Cardiac muscle cell (in vitro differentiated cells and primary cell): ENCODE data around the gene SMTN. TPM values are rescaled to one million over a fixed set of nuclear protein-coding genes. Genes with fewer than 3 reads are reported as not detected.

Experiments
- DNase-seq, 2 donors: peaks; one replicate each; pipeline versions ENCODE4 v3.0.0 to v3.0.0-alpha.2; 2010 to 2017; ENCODE audit warnings: low read depth in 1 of 2, low spot score in 1 of 2
- H3K27ac ChIP-seq: fragments of 200-600 bp; sonication (generic); 2 replicates; pipeline ENCODE4 v1.5.1; 2016
- H3K27me3 ChIP-seq: fragments of 200-600 bp; sonication (generic); 2 replicates; pipeline ENCODE4 v1.6.0; 2016; ENCODE audit warnings: control low read depth
- H3K36me3 ChIP-seq: fragments of 200-600 bp; sonication (generic); 2 replicates; pipeline ENCODE4 v1.5.1; 2016; ENCODE audit warnings: control low read depth
- H3K4me1 ChIP-seq: fragments of 200-600 bp; sonication (generic); 2 replicates; pipeline ENCODE4 v1.8.1; 2017; ENCODE audit warnings: low read depth, mild to moderate bottlenecking, mixed run types
- H3K4me3 ChIP-seq: fragments of 200-600 bp; sonication (generic); 2 replicates; pipeline ENCODE4 v1.5.1; 2016; ENCODE audit warnings: mild to moderate bottlenecking
- H3K9me3 ChIP-seq: fragments of 200-600 bp; sonication (generic); 2 replicates; pipeline ENCODE4 v1.5.1; 2017; ENCODE audit warnings: low read depth, mild to moderate bottlenecking, control low read depth
- CTCF ChIP-seq: IDR thresholded peaks from 2 replicates; pipeline ENCODE4 v1.5.1; 2012; ENCODE audit warnings: low read depth, mild to moderate bottlenecking, low read length
- polyA plus RNA-seq: library from polyadenylated mRNA; unstranded; fragments of >200 nt; fragmentation: Nextera tagmentation; extraction: Ambion mirVana; gene quantifications from 2 replicates; pipeline ENCODE4 v1.2.1, GENCODE V29; 2016
- total RNA-seq: library from RNA; depleted of rRNA; stranded (reverse); fragments of >200 nt; gene quantifications from 2 replicates; pipeline ENCODE4 v1.2.3, GENCODE V29; 2016

The SMTN gene
- total and polyA plus RNA-seq, 2 experiments from 2014 or later: 33.9 to 72.0 TPM

GRCh38 chr22:31136711-31137110, 55.6 kb downstream of the SMTN start:
- Histone ChIP-seq H3K27ac (no peak overlapping the region), H3K36me3 (no peaks in the 10 kb centered on the region), H3K4me1 (peaks cover 6% of the 10 kb centered on the region), H3K4me3 (no peak overlapping the region), H3K9me3 (no peaks in the 10 kb centered on the region), H3K27me3 (no peaks in the 10 kb centered on the region)
- no peak for DNase-seq
- TF ChIP-seq CTCF: no peak

- Histone ChIP-seq H3K27ac (no peak overlapping the region), H3K27me3 (no peaks in the 10 kb centered on the region), H3K9me3 (no peaks in the 10 kb centered on the region), H3K4me3 (no peak overlapping the region), H3K36me3 (no peaks in the 10 kb centered on the region), H3K4me1 (peaks cover 6% of the 10 kb centered on the region)
- DNase-seq: no peak
- TF ChIP-seq CTCF: no peak
Observed at GRCh38 chr22:31137721-31138120, 56.6 kb downstream of the SMTN start.

- H3K4me1 ChIP-seq: peaks cover 6% of the 10 kb centered on the region
- H3K36me3 ChIP-seq: no peaks in the 10 kb centered on the region
- no peak overlapping the region for H3K27ac ChIP-seq
- H3K4me3 ChIP-seq: no peak overlapping the region
- H3K9me3 ChIP-seq: no peaks in the 10 kb centered on the region
- no peak for TF ChIP-seq CTCF
- no peaks in the 10 kb centered on the region for H3K27me3 ChIP-seq
- DNase-seq: no peak
Observed at GRCh38 chr22:31138126-31138525, 57.0 kb downstream of the SMTN start.

GRCh38 chr22:31139066-31139465, 57.9 kb downstream of the SMTN start:
- Histone ChIP-seq H3K9me3 (no peaks in the 10 kb centered on the region), H3K36me3 (no peaks in the 10 kb centered on the region), H3K4me3 (no peak overlapping the region), H3K4me1 (peaks cover 6% of the 10 kb centered on the region), H3K27me3 (no peaks in the 10 kb centered on the region), H3K27ac (no peak overlapping the region)
- TF ChIP-seq CTCF: no peak
- no peak for DNase-seq

- H3K27me3 ChIP-seq: no peaks in the 10 kb centered on the region
- H3K27ac ChIP-seq: peak within 1 kb of the TSS; percentile 32
- peak; percentile 5 for TF ChIP-seq CTCF
- H3K36me3 ChIP-seq: no peaks in the 10 kb centered on the region
- DNase-seq: peak; percentile 55 to 91
- no peaks in the 10 kb centered on the region for H3K9me3 ChIP-seq
- H3K4me1 ChIP-seq: peaks cover 6% of the 10 kb centered on the region
- no peak within 1 kb of the TSS for H3K4me3 ChIP-seq
Observed at GRCh38 chr22:31139866-31140716, 59.0 kb downstream of the SMTN start, which contains the start of gene PLA2G3. TSS of gene PLA2G3 (minus strand) at chr22:31140508. CDS start at chr22:31140354, 154 bp downstream.
